ENCODE data around the gene SUPT6H.

The SUPT6H gene

GRCh38 chr17:28716740-28717577 is 55.0 kb downstream of the SUPT6H start (continued):
- TF ChIP-seq ZNF433 (tag by site-specific recombination; IDR thresholded peaks at IDR 0.05; ENCODE audit: low read depth) = no peak
- no peak for TF ChIP-seq TCF7L2 (IDR thresholded peaks at IDR 0.05; ENCODE audit: borderline replicate concordance, low read depth, low read length)
- TF ChIP-seq RBAK (tag by site-specific recombination; IDR thresholded peaks at IDR 0.05) = no peak
- no peak for TF ChIP-seq ZNF449 (tag by site-specific recombination; IDR thresholded peaks at IDR 0.05)
- no peak for TF ChIP-seq ZNF19 (tag by site-specific recombination; IDR thresholded peaks at IDR 0.05; ENCODE audit: low read depth)
- peak; percentile 39 for TF ChIP-seq IKZF3 (tag by site-specific recombination; IDR thresholded peaks at IDR 0.05)
- TF ChIP-seq ZNF549 (tag by site-specific recombination; IDR thresholded peaks at IDR 0.05) = no peak
- TF ChIP-seq, protein P1, sequence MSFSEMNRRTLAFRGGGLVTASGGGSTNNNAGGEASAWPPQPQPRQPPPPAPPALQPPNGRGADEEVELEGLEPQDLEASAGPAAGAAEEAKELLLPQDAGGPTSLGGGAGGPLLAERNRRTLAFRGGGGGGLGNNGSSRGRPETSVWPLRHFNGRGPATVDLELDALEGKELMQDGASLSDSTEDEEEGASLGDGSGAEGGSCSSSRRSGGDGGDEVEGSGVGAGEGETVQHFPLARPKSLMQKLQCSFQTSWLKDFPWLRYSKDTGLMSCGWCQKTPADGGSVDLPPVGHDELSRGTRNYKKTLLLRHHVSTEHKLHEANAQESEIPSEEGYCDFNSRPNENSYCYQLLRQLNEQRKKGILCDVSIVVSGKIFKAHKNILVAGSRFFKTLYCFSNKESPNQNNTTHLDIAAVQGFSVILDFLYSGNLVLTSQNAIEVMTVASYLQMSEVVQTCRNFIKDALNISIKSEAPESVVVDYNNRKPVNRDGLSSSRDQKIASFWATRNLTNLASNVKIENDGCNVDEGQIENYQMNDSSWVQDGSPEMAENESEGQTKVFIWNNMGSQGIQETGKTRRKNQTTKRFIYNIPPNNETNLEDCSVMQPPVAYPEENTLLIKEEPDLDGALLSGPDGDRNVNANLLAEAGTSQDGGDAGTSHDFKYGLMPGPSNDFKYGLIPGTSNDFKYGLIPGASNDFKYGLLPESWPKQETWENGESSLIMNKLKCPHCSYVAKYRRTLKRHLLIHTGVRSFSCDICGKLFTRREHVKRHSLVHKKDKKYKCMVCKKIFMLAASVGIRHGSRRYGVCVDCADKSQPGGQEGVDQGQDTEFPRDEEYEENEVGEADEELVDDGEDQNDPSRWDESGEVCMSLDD (tag by site-specific recombination; IDR thresholded peaks at IDR 0.05) = peak; percentile 33; the same call in 1 of the 2 replicates
- TF ChIP-seq ZNF311 (tag by site-specific recombination; IDR thresholded peaks at IDR 0.05; ENCODE audit: borderline replicate concordance) = no peak
- TF ChIP-seq ZFHX2 (tag by site-specific recombination; conservative IDR thresholded peaks at IDR 0.05) = peak; percentile 92
- TF ChIP-seq ZNF76 (tag by site-specific recombination; IDR thresholded peaks at IDR 0.05; ENCODE audit: borderline replicate concordance, low read depth) = no peak
- TF ChIP-seq ZNF514 (tag by site-specific recombination; IDR thresholded peaks at IDR 0.05) = no peak
- TF ChIP-seq ZNF157 (tag by site-specific recombination; IDR thresholded peaks at IDR 0.05) = no peak
- TF ChIP-seq ZSCAN23 (tag by site-specific recombination; IDR thresholded peaks at IDR 0.05) = no peak
- TF ChIP-seq, protein P2, sequence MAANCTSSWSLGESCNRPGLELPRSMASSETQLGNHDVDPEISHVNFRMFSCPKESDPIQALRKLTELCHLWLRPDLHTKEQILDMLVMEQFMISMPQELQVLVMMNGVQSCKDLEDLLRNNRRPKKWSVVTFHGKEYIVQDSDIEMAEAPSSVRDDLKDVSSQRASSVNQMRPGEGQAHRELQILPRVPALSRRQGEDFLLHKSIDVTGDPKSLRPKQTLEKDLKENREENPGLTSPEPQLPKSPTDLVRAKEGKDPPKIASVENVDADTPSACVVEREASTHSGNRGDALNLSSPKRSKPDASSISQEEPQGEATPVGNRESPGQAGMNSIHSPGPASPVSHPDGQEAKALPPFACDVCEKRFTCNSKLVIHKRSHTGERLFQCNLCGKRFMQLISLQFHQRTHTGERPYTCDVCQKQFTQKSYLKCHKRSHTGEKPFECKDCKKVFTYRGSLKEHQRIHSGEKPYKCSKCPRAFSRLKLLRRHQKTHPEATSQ (tag by site-specific recombination; IDR thresholded peaks at IDR 0.05) = no peak
- TF ChIP-seq ZNF423 (tag by site-specific recombination; IDR thresholded peaks at IDR 0.05) = no peak
- TF ChIP-seq ZNF777 (tag by site-specific recombination; IDR thresholded peaks at IDR 0.05; ENCODE audit: borderline replicate concordance) = 0 out of 2 replicates have a peak, but pooled peaks have one; percentile 71
- TF ChIP-seq, protein P3, sequence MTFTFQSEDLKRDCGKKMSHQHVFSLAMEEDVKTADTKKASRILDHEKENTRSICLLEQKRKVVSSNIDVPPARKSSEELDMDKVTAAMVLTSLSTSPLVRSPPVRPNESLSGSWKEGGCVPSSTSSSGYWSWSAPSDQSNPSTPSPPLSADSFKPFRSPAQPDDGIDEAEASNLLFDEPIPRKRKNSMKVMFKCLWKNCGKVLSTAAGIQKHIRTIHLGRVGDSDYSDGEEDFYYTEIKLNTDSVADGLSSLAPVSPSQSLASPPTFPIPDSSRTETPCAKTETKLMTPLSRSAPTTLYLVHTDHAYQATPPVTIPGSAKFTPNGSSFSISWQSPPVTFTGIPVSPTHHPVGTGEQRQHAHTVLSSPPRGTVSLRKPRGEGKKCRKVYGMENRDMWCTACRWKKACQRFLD (tag by site-specific recombination; IDR thresholded peaks at IDR 0.05) = no peak
- no peak for TF ChIP-seq SP2 (tag by site-specific recombination; IDR thresholded peaks at IDR 0.05)
- no peak for TF ChIP-seq ZNF621 (tag by site-specific recombination; IDR thresholded peaks at IDR 0.05)
- TF ChIP-seq ZNF555 (tag by site-specific recombination; conservative IDR thresholded peaks at IDR 0.05) = no peak
- TF ChIP-seq, protein P4, sequence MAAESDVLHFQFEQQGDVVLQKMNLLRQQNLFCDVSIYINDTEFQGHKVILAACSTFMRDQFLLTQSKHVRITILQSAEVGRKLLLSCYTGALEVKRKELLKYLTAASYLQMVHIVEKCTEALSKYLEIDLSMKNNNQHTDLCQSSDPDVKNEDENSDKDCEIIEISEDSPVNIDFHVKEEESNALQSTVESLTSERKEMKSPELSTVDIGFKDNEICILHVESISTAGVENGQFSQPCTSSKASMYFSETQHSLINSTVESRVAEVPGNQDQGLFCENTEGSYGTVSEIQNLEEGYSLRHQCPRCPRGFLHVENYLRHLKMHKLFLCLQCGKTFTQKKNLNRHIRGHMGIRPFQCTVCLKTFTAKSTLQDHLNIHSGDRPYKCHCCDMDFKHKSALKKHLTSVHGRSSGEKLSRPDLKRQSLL (tag by site-specific recombination; IDR thresholded peaks at IDR 0.05) = no peak
- TF ChIP-seq ZNF112 (tag by site-specific recombination; IDR thresholded peaks at IDR 0.05) = no peak
- TF ChIP-seq ZNF248 (tag by site-specific recombination; IDR thresholded peaks at IDR 0.05) = no peak
- peak; percentile 78 for TF ChIP-seq ZBTB20 (tag by site-specific recombination; IDR thresholded peaks at IDR 0.05)
- TF ChIP-seq, protein P5, sequence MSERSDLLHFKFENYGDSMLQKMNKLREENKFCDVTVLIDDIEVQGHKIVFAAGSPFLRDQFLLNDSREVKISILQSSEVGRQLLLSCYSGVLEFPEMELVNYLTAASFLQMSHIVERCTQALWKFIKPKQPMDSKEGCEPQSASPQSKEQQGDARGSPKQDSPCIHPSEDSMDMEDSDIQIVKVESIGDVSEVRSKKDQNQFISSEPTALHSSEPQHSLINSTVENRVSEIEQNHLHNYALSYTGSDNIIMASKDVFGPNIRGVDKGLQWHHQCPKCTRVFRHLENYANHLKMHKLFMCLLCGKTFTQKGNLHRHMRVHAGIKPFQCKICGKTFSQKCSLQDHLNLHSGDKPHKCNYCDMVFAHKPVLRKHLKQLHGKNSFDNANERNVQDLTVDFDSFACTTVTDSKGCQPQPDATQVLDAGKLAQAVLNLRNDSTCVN (tag by site-specific recombination; optimal IDR thresholded peaks at IDR 0.05) = peak; percentile 94
- no peak for TF ChIP-seq ZNF121 (tag by site-specific recombination; IDR thresholded peaks at IDR 0.05)
- TF ChIP-seq, protein P6, sequence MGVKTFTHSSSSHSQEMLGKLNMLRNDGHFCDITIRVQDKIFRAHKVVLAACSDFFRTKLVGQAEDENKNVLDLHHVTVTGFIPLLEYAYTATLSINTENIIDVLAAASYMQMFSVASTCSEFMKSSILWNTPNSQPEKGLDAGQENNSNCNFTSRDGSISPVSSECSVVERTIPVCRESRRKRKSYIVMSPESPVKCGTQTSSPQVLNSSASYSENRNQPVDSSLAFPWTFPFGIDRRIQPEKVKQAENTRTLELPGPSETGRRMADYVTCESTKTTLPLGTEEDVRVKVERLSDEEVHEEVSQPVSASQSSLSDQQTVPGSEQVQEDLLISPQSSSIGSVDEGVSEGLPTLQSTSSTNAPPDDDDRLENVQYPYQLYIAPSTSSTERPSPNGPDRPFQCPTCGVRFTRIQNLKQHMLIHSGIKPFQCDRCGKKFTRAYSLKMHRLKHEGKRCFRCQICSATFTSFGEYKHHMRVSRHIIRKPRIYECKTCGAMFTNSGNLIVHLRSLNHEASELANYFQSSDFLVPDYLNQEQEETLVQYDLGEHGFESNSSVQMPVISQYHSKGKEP (tag by site-specific recombination; IDR thresholded peaks at IDR 0.05) = no peak
